Embryonic facial prominence (tissue), 1 donor: Measurements from ENCODE around the gene CALHM3.
"Not testable (repeated sequence)": the region's sequence is repeated elsewhere in the genome, so short reads cannot be mapped to it uniquely, and the experiment has no call there.

Experiments
- DNase-seq: peaks from one replicate; pipeline ENCODE4 v3.0.0-alpha.2; 2016; ENCODE audit errors: extremely low spot score

Gene CALHM3

GRCh38 chr10:103479135-103479534 lies at the start of gene CALHM3:
Gene CALHM3, minus strand, starts transcription at chr10:103479240. Its CDS starts 208 bp downstream, at chr10:103479032.
- no peak for DNase-seq

GRCh38 chr10:103528549-103528948 lies 49.5 kb upstream of the CALHM3 start:
- no peak for DNase-seq

GRCh38 chr10:103527476-103527875 lies 48.4 kb upstream of the CALHM3 start:
- not testable (repeated sequence) for DNase-seq

- DNase-seq, result no peak
Observed at GRCh38 chr10:103525901-103526300, 46.9 kb upstream of the CALHM3 start.

GRCh38 chr10:103523683-103524082 lies 44.6 kb upstream of the CALHM3 start:
- no peak for DNase-seq

- not testable (repeated sequence) for DNase-seq
Observed at GRCh38 chr10:103522006-103522405, 43.0 kb upstream of the CALHM3 start.

GRCh38 chr10:103519798-103520197 lies 40.8 kb upstream of the CALHM3 start:
- no peak for DNase-seq

GRCh38 chr10:103517234-103518085 lies 38.4 kb upstream of the CALHM3 start:
- no peak for DNase-seq

- no peak for DNase-seq
Observed at GRCh38 chr10:103514244-103514643, 35.2 kb upstream of the CALHM3 start.

- no peak for DNase-seq
Observed at GRCh38 chr10:103513380-103514060, 34.5 kb upstream of the CALHM3 start.

- DNase-seq, result no peak
Observed at GRCh38 chr10:103512591-103513379, 33.7 kb upstream of the CALHM3 start.

- no peak for DNase-seq
Observed at GRCh38 chr10:103512166-103512565, 33.1 kb upstream of the CALHM3 start.

GRCh38 chr10:103510791-103511752 lies 32.0 kb upstream of the CALHM3 start:
- no peak for DNase-seq

- no peak for DNase-seq
Observed at GRCh38 chr10:103510046-103510685, 31.1 kb upstream of the CALHM3 start.

GRCh38 chr10:103507235-103508191 lies 28.5 kb upstream of the CALHM3 start:
- DNase-seq, result no peak

GRCh38 chr10:103506061-103506460 lies 27.0 kb upstream of the CALHM3 start:
- no peak for DNase-seq

- DNase-seq, result no peak
Observed at GRCh38 chr10:103504181-103504783, 25.2 kb upstream of the CALHM3 start.

GRCh38 chr10:103503777-103504176 lies 24.7 kb upstream of the CALHM3 start:
- DNase-seq, result not testable (repeated sequence)
